CD14-positive monocyte (primary cell): ENCODE data around the gene SLC7A4. TPM values are rescaled to one million over a fixed set of nuclear protein-coding genes. Genes with fewer than 3 reads are reported as not detected.
A peak's percentile ranks its signal among the peaks of the same experiment; 100 is the strongest.

Experiments used
- DNase-seq, 3 donors: peaks; one replicate each; pipeline ENCODE4 v3.0.0-alpha.2; 2011 to 2022
- H2AFZ ChIP-seq: 2 replicates; pipeline ENCODE4 v1.6.0; 2012; ENCODE audit warnings: mild to moderate bottlenecking, low read depth, low read length, inconsistent platforms; ENCODE audit not compliant: insufficient read depth, poor library complexity, severe bottlenecking
- H3K27ac ChIP-seq, 2 donors: 1 replicate in 1 of 2; 2 replicates in 1 of 2; pipeline ENCODE4 v1.5.1; 2012 to 2013; ENCODE audit warnings: low read length in 2 of 2, control low read depth in 1 of 2, inconsistent platforms in 1 of 2, low read depth in 1 of 2, mild to moderate bottlenecking in 1 of 2
- H3K27me3 ChIP-seq, 2 donors: one replicate each; pipeline versions ENCODE4 v1.6.0 to v1.6.1; 2011 to 2013; ENCODE audit warnings: low read length in 2 of 2; ENCODE audit not compliant: control insufficient read depth in 2 of 2, insufficient read depth in 2 of 2
- H3K36me3 ChIP-seq, 2 donors: replicated peaks in 1 of 2; 1 replicate in 1 of 2; 2 replicates in 1 of 2; pipeline versions ENCODE4 v1.5.1 to v1.6.1; 2012 to 2013; ENCODE audit warnings: low read length in 2 of 2, control low read depth in 1 of 2, inconsistent platforms in 1 of 2, mild to moderate bottlenecking in 1 of 2; ENCODE audit not compliant: insufficient read depth in 2 of 2, control insufficient read depth in 1 of 2
- H3K4me1 ChIP-seq, 2 donors: 1 replicate in 1 of 2; 2 replicates in 1 of 2; pipeline versions ENCODE4 v1.5.1 to v1.6.1; 2012 to 2013; ENCODE audit warnings: low read length in 2 of 2, control low read depth in 1 of 2, inconsistent platforms in 1 of 2, mild to moderate bottlenecking in 1 of 2, moderate library complexity in 1 of 2; ENCODE audit not compliant: insufficient read depth in 2 of 2, control insufficient read depth in 1 of 2
- H3K4me2 ChIP-seq: replicated peaks from 2 replicates; pipeline ENCODE3; 2012; ENCODE audit warnings: low read length, moderate library complexity, mild to moderate bottlenecking; ENCODE audit not compliant: poor library complexity, severe bottlenecking; ENCODE audit errors: extremely low read depth
- H3K4me3 ChIP-seq, 3 experiments: fragments of 200-600 bp in 1 of 3; sonication (generic) in 1 of 3; replicated peaks in 1 of 3; 1 replicate in 2 of 3; 2 replicates in 1 of 3; pipeline ENCODE4 v1.5.1; 2011 to 2013; ENCODE audit warnings: low read length in 3 of 3, mild to moderate bottlenecking in 3 of 3, control low read depth in 2 of 3, low read depth in 2 of 3, inconsistent platforms in 1 of 3, moderate library complexity in 1 of 3
- H3K79me2 ChIP-seq: 2 replicates; pipeline ENCODE4 v1.6.0; 2012; ENCODE audit warnings: mild to moderate bottlenecking, control low read depth, inconsistent platforms, low read length, moderate library complexity; ENCODE audit not compliant: insufficient read depth
- H3K9ac ChIP-seq: 2 replicates; pipeline ENCODE4 v1.6.0; 2017; ENCODE audit warnings: low read length, mild to moderate bottlenecking; ENCODE audit not compliant: insufficient read depth, poor library complexity, severe bottlenecking
- H3K9me3 ChIP-seq, 2 donors: replicated peaks in 1 of 2; 1 replicate in 1 of 2; 2 replicates in 1 of 2; pipeline versions ENCODE4 v1.5.1 to v1.6.1; 2012 to 2013; ENCODE audit warnings: low read length in 2 of 2, control low read depth in 1 of 2; ENCODE audit not compliant: control insufficient read depth in 1 of 2, insufficient read depth in 1 of 2
- H4K20me1 ChIP-seq: 2 replicates; pipeline ENCODE4 v1.6.0; 2012; ENCODE audit warnings: mild to moderate bottlenecking, low read length, control low read depth, moderate library complexity; ENCODE audit not compliant: insufficient read depth
- H3K27ac Mint-ChIP-seq, 7 donors: one replicate each; pipeline ENCODE4 v1.8.0; 2020; ENCODE audit warnings: mild to moderate bottlenecking in 7 of 7, mixed read lengths in 7 of 7, moderate library complexity in 6 of 7, inconsistent platforms in 2 of 7
- H3K27me3 Mint-ChIP-seq, 3 donors: one replicate each; pipeline ENCODE4 v1.8.0; 2021 to 2022; ENCODE audit warnings: low read depth in 3 of 3, mild to moderate bottlenecking in 3 of 3, mixed read lengths in 3 of 3, moderate library complexity in 3 of 3, inconsistent platforms in 1 of 3
- H3K36me3 Mint-ChIP-seq, 2 donors: one replicate each; pipeline ENCODE4 v1.8.0; 2020; ENCODE audit warnings: mixed read lengths in 2 of 2, inconsistent platforms in 1 of 2, mild to moderate bottlenecking in 1 of 2
- H3K4me1 Mint-ChIP-seq: one replicate; pipeline ENCODE4 v1.8.0; 2020; ENCODE audit warnings: mild to moderate bottlenecking, mixed read lengths
- H3K4me3 Mint-ChIP-seq, 2 donors: one replicate each; pipeline ENCODE4 v1.8.0; 2020; ENCODE audit warnings: mild to moderate bottlenecking in 2 of 2, mixed read lengths in 2 of 2, moderate library complexity in 1 of 2
- H3K9me3 Mint-ChIP-seq, 7 donors: one replicate each; pipeline ENCODE4 v1.8.0; 2020 to 2022; ENCODE audit warnings: mixed read lengths in 7 of 7, mild to moderate bottlenecking in 6 of 7, moderate library complexity in 6 of 7, inconsistent platforms in 2 of 7
- CTCF ChIP-seq: fragments of 200-600 bp; IDR thresholded peaks from one replicate; pipeline ENCODE4 v1.8.0; 2022; ENCODE audit warnings: antibody characterized with exemption, mild to moderate bottlenecking
- WGBS: methylation state at CpG from one replicate; pipeline ENCODE4 v1.1.5; 2013; ENCODE audit warnings: missing lambda C conversion rate; ENCODE audit not compliant: insufficient coverage; 5-methylcytosine and 5-hydroxymethylcytosine counted together
- intact Hi-C, 2 donors: fragments of 100-400 bp; cut with micrococcal nuclease; formaldehyde crosslinking; loops; one replicate each; pipeline versions ENCODE4 v1.15.0 to v1.15.1; 2023
- polyA plus RNA-seq, 3 donors: library from polyadenylated mRNA; depleted of rRNA in 1 of 3; unstranded in 2 of 3; stranded (reverse) in 1 of 3; fragments of 300-500 nt in 2 of 3; fragments of >200 nt in 1 of 3; fragmentation: Illumina TruSeq in 2 of 3; gene quantifications; 1 replicate in 2 of 3; 2 replicates in 1 of 3; pipeline ENCODE4 v1.2.3, GENCODE V29; 2012 to 2021

The SLC7A4 gene
- polyA plus RNA-seq, 3 donors: not detected

GRCh38 chr22:21014202-21014725 is 18.1 kb downstream of the SLC7A4 start:
- peak overlapping the region; percentile 21 to 92 (median 79) for H3K27ac Mint-ChIP-seq
- no peaks in the 10 kb centered on the region for H3K9me3 ChIP-seq
- WGBS: 3% methylated on average over 40 of the region's 40 CpGs

GRCh38 chr22:21013657-21014201 is 18.6 kb downstream of the SLC7A4 start:
- H3K4me3 Mint-ChIP-seq: peak overlapping the region; percentile 78 to 92
- peak overlapping the region in 6 of 7 donors; percentile 21 to 92 (median 75) for H3K27ac Mint-ChIP-seq
- H3K9me3 ChIP-seq: no peaks in the 10 kb centered on the region
- peaks cover 0 to 3% (median 0%) of the 10 kb centered on the region in 7 donors for H3K9me3 Mint-ChIP-seq
- peaks cover 9 to 39% (median 13%) of the 10 kb centered on the region in 3 donors for H3K27me3 Mint-ChIP-seq
- H3K4me1 ChIP-seq: peaks cover 15 to 19% of the 10 kb centered on the region in 2 donors
- H3K27me3 ChIP-seq: peaks cover 0 to 14% of the 10 kb centered on the region in 2 donors
- H3K4me3 ChIP-seq: peak overlapping the region; percentile 7 to 73 (median 27)
- no peaks in the 10 kb centered on the region for H4K20me1 ChIP-seq
- intact Hi-C loops: loop anchor here in 1 of 2 donors (5.0 to 10.0 kb wide), 2 partner anchors 51 to 129 kb away; no protein-coding TSS in a partner anchor
- no peaks in the 10 kb centered on the region for H3K79me2 ChIP-seq
- 13% methylated on average over 23 of the region's 24 CpGs for WGBS
- H3K4me2 ChIP-seq: peak overlapping the region; percentile 80
- no peak overlapping the region for H3K27ac ChIP-seq
- no peaks in the 10 kb centered on the region for H3K36me3 ChIP-seq
- no peaks in the 10 kb centered on the region for H3K36me3 Mint-ChIP-seq
- no peak for TF ChIP-seq CTCF
- peaks cover 13% of the 10 kb centered on the region for H3K4me1 Mint-ChIP-seq
- H3K9ac ChIP-seq: peak overlapping the region; percentile 30
- peak overlapping the region; percentile 81 for H2AFZ ChIP-seq
- DNase-seq: no peak

More at GRCh38 chr22:21014202-21014725, 18.1 kb downstream of the SLC7A4 start:
- TF ChIP-seq CTCF: no peak
- Mint-ChIP-seq H3K4me3 (peak overlapping the region; percentile 78 to 92), H3K4me1 (peaks cover 13% of the 10 kb centered on the region), H3K36me3 (no peaks in the 10 kb centered on the region), H3K27me3 (peaks cover 9 to 42% (median 13%) of the 10 kb centered on the region in 3 donors), H3K9me3 (peaks cover 0 to 3% (median 0%) of the 10 kb centered on the region in 7 donors)
- peak overlapping the region; percentile 7 to 73 (median 27) for H3K4me3 ChIP-seq
- intact Hi-C loops: loop anchor here in 1 of 2 donors (5.0 to 10.0 kb wide), 2 partner anchors 52 to 129 kb away; no protein-coding TSS in a partner anchor
- DNase-seq: peak; percentile 85 to 89 (median 88)
- peaks cover 15 to 19% of the 10 kb centered on the region in 2 donors for H3K4me1 ChIP-seq
- H2AFZ ChIP-seq: peak overlapping the region; percentile 81
- H3K9ac ChIP-seq: peak overlapping the region; percentile 30
- no peaks in the 10 kb centered on the region for H3K79me2 ChIP-seq
- no peaks in the 10 kb centered on the region for H3K36me3 ChIP-seq
- H4K20me1 ChIP-seq: no peaks in the 10 kb centered on the region
- H3K27ac ChIP-seq: no peak overlapping the region
- H3K27me3 ChIP-seq: peaks cover 0 to 14% of the 10 kb centered on the region in 2 donors
- H3K4me2 ChIP-seq: peak overlapping the region; percentile 80
